K562 (cell line): ENCODE measurements around the gene KRTAP12-2. TPM values are rescaled to one million over a fixed set of nuclear protein-coding genes. Genes with fewer than 3 reads are reported as not detected.

Experiments used
- ATAC-seq: fragments of 200-7000 bp; cut with Tn5 transposase; 3 replicates; pipeline ENCODE4 v1.9.1; 2020; ENCODE audit warnings: moderate library complexity
- BruUV-seq: library from RNA; stranded (reverse); fragments of 400-500 nt; replicated peaks from 2 replicates; lab custom pipeline; 2021; lab: Mats Ljungman, UMichigan
- CTCF ChIA-PET: fragments of 300-600 bp; formaldehyde crosslinking; extraction: SDS; loops from one replicate; lab custom pipeline; 2021; ENCODE audit warnings: low intra/inter-chr PET ratio; lab: Yijun Ruan, JAX
- POLR2A ChIA-PET: fragments of 300-600, 350-650 bp; sonication (Branson Sonifier 250); formaldehyde crosslinking; extraction: SDS; loops from one replicate; lab custom pipeline; 2021; ENCODE audit warnings: antibody characterized with exemption, inconsistent platforms; lab: Yijun Ruan, JAX
- DNase-seq, 4 experiments: peaks; one replicate each; pipeline versions ENCODE4 v3.0.0 to v3.0.0-alpha.2; 2011 to 2018; ENCODE audit warnings: low spot score in 3 of 4, mixed read lengths in 3 of 4; ENCODE audit errors: extremely low read depth in 1 of 4
- FAIRE-seq: peaks from 2 replicates; lab custom pipeline; 2011; peaks lifted over from hg19 to GRCh38; lab: Jason Lieb, UNC
- H2AFZ ChIP-seq: 2 replicates; pipeline ENCODE4 v1.6.0; 2011; ENCODE audit warnings: low read depth, low read length, control low read depth, inconsistent platforms
- H3K27ac ChIP-seq: fragments of 200-600 bp; 3 replicates; pipeline ENCODE4 v1.8.0; 2011; ENCODE audit warnings: low read depth, mild to moderate bottlenecking, control low read depth, inconsistent platforms, low read length, moderate library complexity, mixed read lengths; ENCODE audit errors: extremely low read depth
- H3K27me3 ChIP-seq, 2 experiments: fragments of 300-600 bp in 1 of 2; 2 replicates in 1 of 2; 3 replicates in 1 of 2; pipeline versions ENCODE4 v1.6.0 to v1.8.0; 2011; ENCODE audit warnings: inconsistent platforms in 2 of 2, low read length in 2 of 2, mild to moderate bottlenecking in 1 of 2, mixed read lengths in 1 of 2, moderate library complexity in 1 of 2; ENCODE audit not compliant: control insufficient read depth in 2 of 2, insufficient read depth in 2 of 2
- H3K36me3 ChIP-seq: fragments of 300-600 bp; 3 replicates; pipeline ENCODE4 v1.8.0; 2011; ENCODE audit warnings: mild to moderate bottlenecking, low read length, inconsistent platforms; ENCODE audit not compliant: control insufficient read depth, insufficient read depth
- H3K4me1 ChIP-seq, 2 experiments: fragments of 200-600 bp in 1 of 2; replicated peaks in 1 of 2; 2 replicates in 1 of 2; 3 replicates in 1 of 2; pipeline versions ENCODE4 v1.5.1 to v1.8.0; 2011; ENCODE audit warnings: inconsistent platforms in 2 of 2, low read length in 2 of 2, mild to moderate bottlenecking in 1 of 2, mixed read lengths in 1 of 2, moderate library complexity in 1 of 2; ENCODE audit not compliant: control insufficient read depth in 2 of 2, insufficient read depth in 2 of 2
- H3K4me2 ChIP-seq: 2 replicates; pipeline ENCODE4 v1.6.1; 2011; ENCODE audit warnings: low read length, control low read depth, inconsistent platforms, mixed read lengths; ENCODE audit not compliant: insufficient read depth
- H3K4me3 ChIP-seq: fragments of 200-600 bp; sonication (generic), shearing (Covaris generic); 2 replicates; pipeline ENCODE4 v1.5.1; 2016; ENCODE audit warnings: control low read depth, inconsistent platforms
- H3K79me2 ChIP-seq: fragments of 200-600 bp; 3 replicates; pipeline ENCODE4 v1.8.0; 2011; ENCODE audit warnings: low read length, inconsistent platforms; ENCODE audit not compliant: control insufficient read depth, insufficient read depth
- H3K9ac ChIP-seq, 2 experiments: 2 replicates each; pipeline versions ENCODE4 v1.6.0 to v1.6.1; 2011; ENCODE audit warnings: low read depth in 2 of 2, low read length in 2 of 2, control low read depth in 1 of 2, inconsistent platforms in 1 of 2, mild to moderate bottlenecking in 1 of 2, mixed read lengths in 1 of 2; ENCODE audit not compliant: insufficient read depth in 1 of 2
- H3K9me1 ChIP-seq: one replicate; pipeline ENCODE4 v1.6.0; 2011; ENCODE audit warnings: inconsistent platforms, mild to moderate bottlenecking, low read length, moderate library complexity; ENCODE audit not compliant: control insufficient read depth, insufficient read depth
- H3K9me3 ChIP-seq: replicated peaks from 2 replicates; pipeline ENCODE4 v1.5.1; 2011; ENCODE audit warnings: low read depth, low read length, inconsistent platforms; ENCODE audit not compliant: control insufficient read depth, insufficient read depth
- H4K20me1 ChIP-seq: replicated peaks from 2 replicates; pipeline ENCODE4 v1.6.1; 2011; ENCODE audit warnings: low read length, inconsistent platforms, mixed read lengths; ENCODE audit not compliant: control insufficient read depth, insufficient read depth
- ARID2 ChIP-seq: fragments of 450-650 bp; IDR thresholded peaks from 2 replicates; pipeline ENCODE4 v1.6.1; 2017; ENCODE audit warnings: antibody characterized with exemption, mild to moderate bottlenecking
- ATF1 ChIP-seq, 2 experiments: fragments of 450-650 bp in 1 of 2; IDR thresholded peaks; 2 replicates each; pipeline ENCODE4 v1.6.1; 2016; ENCODE audit warnings: missing compliant biosample characterization in 1 of 2, missing genetic modification characterization in 1 of 2
- BHLHE40 ChIP-seq: IDR thresholded peaks from 2 replicates; pipeline ENCODE4 v1.6.1; 2011; ENCODE audit warnings: low read length, improper control_type of control experiment
- CREB1 ChIP-seq, 2 experiments: sonication (generic) in 1 of 2; formaldehyde crosslinking in 1 of 2; IDR thresholded peaks; 2 replicates each; pipeline versions ENCODE4 v1.6.1 to v1.8.0; 2012 to 2022; ENCODE audit warnings: inconsistent platforms in 1 of 2, mild to moderate bottlenecking in 1 of 2, missing genetic modification reagents in 1 of 2, moderate library complexity in 1 of 2
- CREBBP ChIP-seq: IDR thresholded peaks from one replicate; pipeline ENCODE4 v1.6.1; 2012; ENCODE audit warnings: low read depth, mild to moderate bottlenecking, control low read depth, inconsistent platforms, low read length
- ETS2 ChIP-seq: IDR thresholded peaks from 2 replicates; pipeline ENCODE4 v1.6.1; 2016; ENCODE audit warnings: borderline replicate concordance, missing genetic modification characterization, mild to moderate bottlenecking, moderate library complexity, missing compliant biosample characterization; ENCODE audit not compliant: poor library complexity, severe bottlenecking
- HDAC3 ChIP-seq: fragments of 450-650 bp; IDR thresholded peaks from 2 replicates; pipeline ENCODE4 v1.6.1; 2018; ENCODE audit warnings: borderline replicate concordance, mild to moderate bottlenecking, moderate library complexity; ENCODE audit not compliant: partially characterized antibody
- NCOA1 ChIP-seq: fragments of 450-650 bp; IDR thresholded peaks from 2 replicates; pipeline ENCODE4 v1.6.1; 2016; ENCODE audit warnings: low read depth
- POLR2AphosphoS5 ChIP-seq: IDR thresholded peaks from 2 replicates; pipeline ENCODE4 v1.6.1; 2011; ENCODE audit warnings: mild to moderate bottlenecking, low read depth, low read length, moderate library complexity; ENCODE audit not compliant: control insufficient read depth, insufficient read depth
- TAL1 ChIP-seq: fragments of 450-650 bp; IDR thresholded peaks from 2 replicates; pipeline ENCODE4 v1.6.1; 2016; ENCODE audit warnings: mild to moderate bottlenecking
- TFAP4 ChIP-seq: sonication (generic); formaldehyde crosslinking; IDR thresholded peaks from 2 replicates; pipeline ENCODE4 v1.8.0; 2022; ENCODE audit warnings: missing genetic modification reagents, mild to moderate bottlenecking, moderate library complexity, borderline replicate concordance
- ZBED1 ChIP-seq: IDR thresholded peaks from 2 replicates; pipeline ENCODE4 v1.6.1; 2014
- ZNF224 ChIP-seq: sonication (generic); formaldehyde crosslinking; IDR thresholded peaks from 2 replicates; pipeline ENCODE4 v1.8.0; 2022; ENCODE audit warnings: mild to moderate bottlenecking, missing genetic modification reagents
- ZNF507 ChIP-seq: conservative IDR thresholded peaks from 2 replicates; pipeline ENCODE4 v1.6.1; 2017; ENCODE audit warnings: missing genetic modification characterization, missing compliant biosample characterization
- ZNF57 ChIP-seq: fragments of 450-650 bp; formaldehyde crosslinking; IDR thresholded peaks from 2 replicates; pipeline ENCODE4 v1.4.0; 2020; ENCODE audit warnings: mild to moderate bottlenecking, moderate library complexity
- WGBS: fragments of 100-300 bp; shearing (Covaris generic); methylation state at CpG from one replicate; pipeline ENCODE4 v1.1.6; 2016; ENCODE audit warnings: low coverage, mixed read lengths; ENCODE audit not compliant: insufficient coverage; ENCODE audit errors: missing lambda C conversion rate; 5-methylcytosine and 5-hydroxymethylcytosine counted together
- in situ Hi-C: fragments of 300-500 bp; cut with MboI; formaldehyde crosslinking; loops from 4 replicates; pipeline ENCODE4 v1.15.0; 2018; ENCODE audit warnings: inconsistent platforms, mixed read lengths
- intact Hi-C: fragments of 100-400 bp; cut with micrococcal nuclease; formaldehyde crosslinking; loops from 2 replicates; pipeline ENCODE4 v1.14.2; 2022
- polyA plus RNA-seq, 8 experiments: library from polyadenylated mRNA; depleted of rRNA in 4 of 8; stranded (reverse) in 5 of 8; unstranded in 3 of 8; fragments of >200 nt; fragmentation: Nextera tagmentation in 2 of 8; fragmentation: Illumina TruSeq in 1 of 8; extraction: Ambion mirVana in 2 of 8; extraction: Trizol in 1 of 8; gene quantifications; 2 replicates each; pipeline versions ENCODE4 v1.2.1 to v1.2.3, GENCODE V29; 2011 to 2014; ENCODE audit warnings: inconsistent platforms in 1 of 8, missing spikeins in 1 of 8
- total RNA-seq, 7 experiments: library from RNA; depleted of rRNA in 6 of 7; stranded (reverse); fragments of >200 nt in 6 of 7; fragmentation: Illumina TruSeq in 2 of 7; extraction: Trizol in 2 of 7; gene quantifications; 2 replicates each; pipeline versions ENCODE4 v1.2.1 to v1.2.3, GENCODE V29; 2011 to 2021; ENCODE audit warnings: low replicate concordance in 1 of 7
- TF ChIP-seq, protein P1 (sequence below): fragments of 250-450 bp; sonication (Bioruptor Pico); IDR thresholded peaks from 2 replicates; pipeline ENCODE4 v1.8.0; 2022; ENCODE audit warnings: moderate library complexity, mild to moderate bottlenecking, inconsistent platforms
- TF ChIP-seq, protein P2 (sequence below): sonication (generic); formaldehyde crosslinking; IDR thresholded peaks from 2 replicates; pipeline ENCODE4 v1.5.0; 2020; ENCODE audit warnings: missing genetic modification reagents

The KRTAP12-2 gene
- total and polyA plus RNA-seq, 9 of the 15 experiments (the other 6 are each of a cell fraction or from before 2014, with no cell fraction given): not detected

DNA sequence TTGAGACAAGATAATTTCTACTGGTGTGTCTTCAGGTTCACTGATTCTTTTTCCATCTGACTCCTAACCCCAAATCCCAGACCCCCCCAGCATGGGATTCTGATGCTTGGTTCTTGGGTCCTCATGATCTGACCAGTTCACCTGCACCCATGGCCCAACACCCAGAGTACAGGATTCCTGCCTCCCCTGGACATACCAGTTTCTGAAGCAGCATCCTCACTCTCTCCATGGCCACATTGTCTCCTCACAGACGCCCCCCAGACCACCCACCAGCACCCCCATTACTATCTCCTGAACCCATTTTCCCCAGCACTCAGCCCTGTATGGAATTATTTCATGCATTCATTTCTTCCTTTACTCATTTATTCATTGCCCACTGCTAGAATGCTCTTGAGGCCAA is 9.9 kb downstream of the KRTAP12-2 start:
- Histone ChIP-seq H3K9me3 (no peaks in the 10 kb centered on the region), H3K9me1 (no peaks in the 10 kb centered on the region), H4K20me1 (no peaks in the 10 kb centered on the region), H2AFZ (no peak overlapping the region), H3K4me1 (peaks cover 0 to 8% of the 10 kb centered on the region in 2 experiments; a peak in 2 of 5 replicates), H3K27ac (no peak overlapping the region), H3K4me3 (no peak overlapping the region), H3K27me3 (peaks cover 4 to 33% of the 10 kb centered on the region in 2 experiments; a peak in 4 of 5 replicates), H3K36me3 (no peaks in the 10 kb centered on the region), H3K79me2 (no peaks in the 10 kb centered on the region), H3K4me2 (no peak overlapping the region), H3K9ac (no peak overlapping the region)
- FAIRE-seq (no peak), ATAC-seq (no peak), DNase-seq (no peak)
- in situ Hi-C loops: no loop called here
- CTCF ChIA-PET: no interaction called here
- POLR2A ChIA-PET: no interaction called here
- WGBS: 0% methylated on average over 1 of the region's 1 CpG
- intact Hi-C loops: no loop called here
- no peak for TF ChIP-seq CREBBP
- no peak for TF ChIP-seq HDAC3
- TF ChIP-seq ZNF224 (CRISPR knock-in tag): no peak
- no peak for TF ChIP-seq ZNF507 (tag)
- TF ChIP-seq ATF1 (CRISPR knock-in tag; IDR thresholded peaks at IDR 0.05): no peak
- no peak for TF ChIP-seq ATF1 (tag; IDR thresholded peaks at IDR 0.05)
- no peak for TF ChIP-seq NCOA1
- no peak for TF ChIP-seq POLR2AphosphoS5
- TF ChIP-seq, protein P1, sequence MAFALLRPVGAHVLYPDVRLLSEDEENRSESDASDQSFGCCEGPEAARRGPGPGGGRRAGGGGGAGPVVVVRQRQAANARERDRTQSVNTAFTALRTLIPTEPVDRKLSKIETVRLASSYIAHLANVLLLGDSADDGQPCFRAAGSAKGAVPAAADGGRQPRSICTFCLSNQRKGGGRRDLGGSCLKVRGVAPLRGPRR (CRISPR knock-in tag): no peak
- no peak for TF ChIP-seq ARID2
- no peak for TF ChIP-seq TFAP4
- TF ChIP-seq, protein P2, sequence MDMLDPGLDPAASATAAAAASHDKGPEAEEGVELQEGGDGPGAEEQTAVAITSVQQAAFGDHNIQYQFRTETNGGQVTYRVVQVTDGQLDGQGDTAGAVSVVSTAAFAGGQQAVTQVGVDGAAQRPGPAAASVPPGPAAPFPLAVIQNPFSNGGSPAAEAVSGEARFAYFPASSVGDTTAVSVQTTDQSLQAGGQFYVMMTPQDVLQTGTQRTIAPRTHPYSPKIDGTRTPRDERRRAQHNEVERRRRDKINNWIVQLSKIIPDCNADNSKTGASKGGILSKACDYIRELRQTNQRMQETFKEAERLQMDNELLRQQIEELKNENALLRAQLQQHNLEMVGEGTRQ: no peak
- TF ChIP-seq ETS2: no peak
- TF ChIP-seq BHLHE40: no peak
- no peak for TF ChIP-seq TAL1
- no peak for TF ChIP-seq ZNF57 (CRISPR knock-in tag)
- TF ChIP-seq CREB1 (IDR thresholded peaks at IDR 0.05): no peak
- no peak for TF ChIP-seq CREB1 (CRISPR knock-in tag; IDR thresholded peaks at IDR 0.05)
- no peak for TF ChIP-seq ZBED1
- no TSS peak for BruUV-seq
